Astrocyte (in vitro differentiated cells and primary cell): ENCODE measurements around the gene MAPRE2. TPM values are rescaled to one million over a fixed set of nuclear protein-coding genes. Genes with fewer than 3 reads are reported as not detected.

Experiments
- DNase-seq: peaks from one replicate; pipeline ENCODE4 v3.0.0-alpha.2; 2010; ENCODE audit warnings: low read depth
- FAIRE-seq: peaks from 2 replicates; lab custom pipeline; 2011; peaks lifted over from hg19 to GRCh38; lab: Jason Lieb, UNC
- H2AFZ ChIP-seq: 2 replicates; pipeline ENCODE4 v1.6.0; 2012; ENCODE audit warnings: low read depth, low read length, inconsistent platforms
- H3K27ac ChIP-seq: 2 replicates; pipeline ENCODE4 v1.5.1; 2011; ENCODE audit warnings: low read depth, low read length, inconsistent platforms
- H3K27me3 ChIP-seq: 2 replicates; pipeline ENCODE4 v1.6.0; 2011; ENCODE audit warnings: low read length, inconsistent platforms; ENCODE audit not compliant: insufficient read depth
- H3K36me3 ChIP-seq: 2 replicates; pipeline ENCODE4 v1.5.1; 2011; ENCODE audit warnings: low read length, inconsistent platforms; ENCODE audit not compliant: insufficient read depth
- H3K4me1 ChIP-seq: 2 replicates; pipeline ENCODE4 v1.5.1; 2011; ENCODE audit warnings: low read length, inconsistent platforms; ENCODE audit not compliant: insufficient read depth
- H3K4me2 ChIP-seq: 2 replicates; pipeline ENCODE4 v1.6.0; 2012; ENCODE audit warnings: low read length, inconsistent platforms
- H3K4me3 ChIP-seq: 2 replicates; pipeline ENCODE4 v1.5.1; 2011; ENCODE audit warnings: low read depth, mild to moderate bottlenecking, low read length, inconsistent platforms; ENCODE audit not compliant: insufficient read depth
- H3K79me2 ChIP-seq: 2 replicates; pipeline ENCODE4 v1.6.0; 2012; ENCODE audit warnings: mild to moderate bottlenecking, low read length, inconsistent platforms; ENCODE audit not compliant: insufficient read depth
- H3K9ac ChIP-seq: 2 replicates; pipeline ENCODE4 v1.6.0; 2012; ENCODE audit warnings: mild to moderate bottlenecking, low read length, inconsistent platforms
- H3K9me3 ChIP-seq: 2 replicates; pipeline ENCODE4 v1.5.1; 2012; ENCODE audit warnings: low read depth, mild to moderate bottlenecking, low read length, inconsistent platforms; ENCODE audit not compliant: insufficient read depth
- H4K20me1 ChIP-seq: 2 replicates; pipeline ENCODE4 v1.6.0; 2012; ENCODE audit warnings: low read length, inconsistent platforms; ENCODE audit not compliant: insufficient read depth
- H3K27ac Mint-ChIP-seq: one replicate; pipeline ENCODE4 v1.8.0; 2021; ENCODE audit warnings: mild to moderate bottlenecking, mixed read lengths; ENCODE audit not compliant: unreplicated experiment
- H3K27me3 Mint-ChIP-seq: one replicate; pipeline ENCODE4 v1.8.0; 2021; ENCODE audit warnings: low read depth, mixed read lengths; ENCODE audit not compliant: unreplicated experiment
- H3K36me3 Mint-ChIP-seq: one replicate; pipeline ENCODE4 v1.8.0; 2021; ENCODE audit warnings: low read depth, mixed read lengths; ENCODE audit not compliant: unreplicated experiment
- H3K4me1 Mint-ChIP-seq: one replicate; pipeline ENCODE4 v1.8.0; 2021; ENCODE audit warnings: low read depth, mixed read lengths; ENCODE audit not compliant: unreplicated experiment
- H3K4me3 Mint-ChIP-seq: one replicate; pipeline ENCODE4 v1.8.0; 2021; ENCODE audit warnings: mild to moderate bottlenecking, moderate library complexity, mixed read lengths; ENCODE audit not compliant: unreplicated experiment
- H3K9me3 Mint-ChIP-seq: one replicate; pipeline ENCODE4 v1.8.0; 2021; ENCODE audit warnings: mild to moderate bottlenecking, mixed read lengths; ENCODE audit not compliant: unreplicated experiment
- EZH2 ChIP-seq: IDR thresholded peaks from 2 replicates; pipeline ENCODE4 v1.6.1; 2012; ENCODE audit warnings: mild to moderate bottlenecking, low read length, inconsistent platforms; ENCODE audit not compliant: insufficient read depth
- total RNA-seq: library from RNA; stranded (reverse); gene quantifications from 2 replicates; pipeline ENCODE4 v1.2.1, GENCODE V29; 2021
- TF ChIP-seq, protein P1 (sequence below): IDR thresholded peaks from 2 replicates; pipeline ENCODE4 v1.5.1; 2011; ENCODE audit warnings: low read depth, mild to moderate bottlenecking, inconsistent platforms, low read length, moderate library complexity; ENCODE audit not compliant: insufficient read depth

Gene MAPRE2
- total RNA-seq, 1 donor from 2014 or later: 33.8 TPM

DNA sequence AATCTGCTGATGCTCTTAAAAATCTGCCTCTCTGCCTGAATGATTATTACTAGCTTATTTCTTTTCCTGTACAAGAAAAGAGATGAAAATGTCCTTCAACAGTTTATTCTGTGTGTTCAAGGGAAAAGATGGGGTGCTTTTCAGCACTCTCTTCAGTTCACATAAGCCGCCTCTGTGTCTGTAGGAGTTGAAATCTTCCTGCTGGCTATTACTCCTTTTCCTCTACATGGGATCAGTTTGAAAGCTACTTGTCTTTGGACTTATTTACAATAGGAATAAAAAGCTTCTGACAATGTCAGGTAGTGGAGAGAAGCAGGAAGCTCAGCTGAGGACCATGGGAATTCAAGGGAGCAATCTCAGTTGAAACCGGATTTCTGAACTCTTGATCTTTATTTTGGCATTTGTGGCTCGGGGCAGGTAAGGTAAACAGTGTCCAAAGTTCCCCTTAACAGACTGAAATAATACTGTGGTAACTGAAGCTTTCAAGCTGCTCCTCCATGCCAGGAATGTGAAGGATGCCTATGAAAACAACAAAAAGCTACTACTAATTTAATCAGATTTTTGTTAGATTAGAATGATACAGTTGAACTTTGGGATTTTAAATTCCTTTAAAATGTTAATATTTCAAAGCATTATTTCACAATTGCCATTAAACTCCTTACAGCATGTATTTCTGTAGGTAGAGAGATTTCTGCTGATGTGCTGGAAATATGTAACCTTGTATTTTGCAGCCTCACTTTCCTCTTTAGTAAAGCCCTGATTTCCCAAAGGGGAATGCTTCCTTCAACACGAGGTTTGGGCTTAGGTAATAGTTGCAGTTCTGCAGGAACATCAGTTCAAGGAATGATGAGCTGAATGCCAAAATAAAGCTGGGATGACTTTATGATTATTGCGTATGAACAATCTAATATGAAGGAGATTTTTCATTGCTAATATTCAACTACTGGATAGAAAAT is 43.6 kb downstream of the MAPRE2 start:
- H3K79me2 ChIP-seq: no peaks in the 10 kb centered on the region
- H3K4me2 ChIP-seq: peak overlapping the region; percentile 16
- H3K9ac ChIP-seq: no peak overlapping the region
- no peak overlapping the region for H3K27ac ChIP-seq
- H2AFZ ChIP-seq: no peak overlapping the region
- peaks cover 8% of the 10 kb centered on the region for H3K4me1 ChIP-seq
- no peaks in the 10 kb centered on the region for H3K36me3 ChIP-seq
- no peaks in the 10 kb centered on the region for H3K9me3 ChIP-seq
- H4K20me1 ChIP-seq: no peaks in the 10 kb centered on the region
- TF ChIP-seq, protein P1, sequence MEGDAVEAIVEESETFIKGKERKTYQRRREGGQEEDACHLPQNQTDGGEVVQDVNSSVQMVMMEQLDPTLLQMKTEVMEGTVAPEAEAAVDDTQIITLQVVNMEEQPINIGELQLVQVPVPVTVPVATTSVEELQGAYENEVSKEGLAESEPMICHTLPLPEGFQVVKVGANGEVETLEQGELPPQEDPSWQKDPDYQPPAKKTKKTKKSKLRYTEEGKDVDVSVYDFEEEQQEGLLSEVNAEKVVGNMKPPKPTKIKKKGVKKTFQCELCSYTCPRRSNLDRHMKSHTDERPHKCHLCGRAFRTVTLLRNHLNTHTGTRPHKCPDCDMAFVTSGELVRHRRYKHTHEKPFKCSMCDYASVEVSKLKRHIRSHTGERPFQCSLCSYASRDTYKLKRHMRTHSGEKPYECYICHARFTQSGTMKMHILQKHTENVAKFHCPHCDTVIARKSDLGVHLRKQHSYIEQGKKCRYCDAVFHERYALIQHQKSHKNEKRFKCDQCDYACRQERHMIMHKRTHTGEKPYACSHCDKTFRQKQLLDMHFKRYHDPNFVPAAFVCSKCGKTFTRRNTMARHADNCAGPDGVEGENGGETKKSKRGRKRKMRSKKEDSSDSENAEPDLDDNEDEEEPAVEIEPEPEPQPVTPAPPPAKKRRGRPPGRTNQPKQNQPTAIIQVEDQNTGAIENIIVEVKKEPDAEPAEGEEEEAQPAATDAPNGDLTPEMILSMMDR: no peak
- TF ChIP-seq EZH2: no peak
- Mint-ChIP-seq H3K36me3 (peaks cover 2% of the 10 kb centered on the region), H3K4me1 (peaks cover 18% of the 10 kb centered on the region), H3K27me3 (no peaks in the 10 kb centered on the region), H3K9me3 (peaks cover 2% of the 10 kb centered on the region), H3K27ac (no peak overlapping the region), H3K4me3 (no peak overlapping the region)
- DNase-seq: peak; percentile 8
- no peak overlapping the region for H3K4me3 ChIP-seq
- no peaks in the 10 kb centered on the region for H3K27me3 ChIP-seq
- no peak for FAIRE-seq

DNA sequence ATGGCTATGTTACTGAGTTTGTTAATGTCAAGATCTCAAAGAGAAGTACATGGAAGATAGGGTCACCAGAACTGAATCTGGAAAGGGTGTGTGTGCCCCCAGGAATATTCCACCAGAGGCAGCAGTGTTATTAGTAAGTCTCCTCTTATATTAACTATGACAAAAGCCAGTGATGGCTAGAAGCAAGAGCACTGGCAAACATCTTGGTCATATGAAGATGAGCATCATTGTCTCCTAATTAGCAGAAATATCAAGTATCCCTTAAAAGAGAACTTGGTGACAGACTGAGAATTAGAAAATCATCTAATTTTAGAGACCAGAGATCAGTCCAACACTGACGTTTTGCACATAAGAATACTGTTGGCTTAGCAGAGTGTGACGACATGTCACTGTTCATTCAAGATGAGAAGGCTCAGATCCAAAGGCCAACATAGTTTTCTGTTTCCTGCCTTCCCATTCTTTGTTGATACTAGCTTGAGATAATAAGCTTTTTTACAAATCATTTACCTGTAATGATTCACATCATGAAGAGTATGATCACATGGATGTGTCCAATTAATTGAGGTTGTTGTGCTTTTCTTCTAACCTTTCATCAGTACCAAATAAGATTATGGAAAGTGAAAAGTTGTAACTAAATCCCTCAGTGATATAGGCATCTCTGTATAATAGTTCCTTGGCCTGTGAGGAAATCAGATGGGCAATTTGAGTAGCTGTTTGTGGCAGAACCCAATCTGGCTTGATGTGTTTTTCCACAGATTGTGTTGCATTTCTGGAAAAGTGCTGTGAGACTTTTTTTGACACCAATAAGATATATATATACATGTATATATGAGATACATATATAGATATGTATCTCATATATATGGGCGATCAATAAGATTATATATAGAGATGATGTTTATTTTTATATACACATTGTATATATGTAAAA is 44.5 kb downstream of the MAPRE2 start:
- H3K27me3 ChIP-seq: no peaks in the 10 kb centered on the region
- Mint-ChIP-seq H3K9me3 (peaks cover 2% of the 10 kb centered on the region), H3K4me3 (no peak overlapping the region), H3K4me1 (peaks cover 22% of the 10 kb centered on the region), H3K27me3 (no peaks in the 10 kb centered on the region), H3K36me3 (peaks cover 2% of the 10 kb centered on the region), H3K27ac (no peak overlapping the region)
- no peak for TF ChIP-seq EZH2
- TF ChIP-seq, protein P1: no peak
- H3K4me1 ChIP-seq: peaks cover 8% of the 10 kb centered on the region
- no peaks in the 10 kb centered on the region for H3K79me2 ChIP-seq
- no peak overlapping the region for H3K4me2 ChIP-seq
- no peak overlapping the region for H3K9ac ChIP-seq
- no peak overlapping the region for H2AFZ ChIP-seq
- DNase-seq (no peak), FAIRE-seq (no peak)
- H3K4me3 ChIP-seq: no peak overlapping the region
- no peaks in the 10 kb centered on the region for H4K20me1 ChIP-seq
- no peaks in the 10 kb centered on the region for H3K36me3 ChIP-seq
- no peak overlapping the region for H3K27ac ChIP-seq
- H3K9me3 ChIP-seq: no peaks in the 10 kb centered on the region
